AG04450 (cell line): ENCODE data around the gene DDX25. TPM values are rescaled to one million over a fixed set of nuclear protein-coding genes. Genes with fewer than 3 reads are reported as not detected.
"Not testable (repeated sequence)": the region's sequence is repeated elsewhere in the genome, so short reads cannot be mapped to it uniquely, and the experiment has no call there.

Source experiments
- CTCF ChIA-PET: fragments of 300-600, 350-600 bp; formaldehyde crosslinking; extraction: SDS; loops from one replicate; lab custom pipeline; 2022; ENCODE audit warnings: antibody characterized with exemption, inconsistent platforms; lab: Charles Lee
- POLR2A ChIA-PET: fragments of 350-600 bp; formaldehyde crosslinking; extraction: SDS; loops from one replicate; lab custom pipeline; 2021; ENCODE audit warnings: antibody characterized with exemption, inconsistent platforms; lab: Yijun Ruan, JAX
- DNase-seq: peaks from one replicate; pipeline ENCODE4 v3.0.0-alpha.2; 2011; ENCODE audit warnings: low read depth, low spot score
- H3K27ac ChIP-seq: one replicate; pipeline ENCODE4 v1.5.1; 2012; ENCODE audit warnings: low read depth, low read length, control low read depth
- H3K27me3 ChIP-seq: one replicate; pipeline ENCODE4 v1.6.0; 2012; ENCODE audit warnings: low read length; ENCODE audit not compliant: control insufficient read depth, insufficient read depth
- H3K4me3 ChIP-seq: 2 replicates; pipeline ENCODE4 v1.5.1; 2011; ENCODE audit warnings: mild to moderate bottlenecking, low read depth, low read length, control low read depth
- H3K9me3 ChIP-seq: 2 replicates; pipeline ENCODE4 v1.5.1; 2012; ENCODE audit warnings: low read length; ENCODE audit not compliant: control insufficient read depth, insufficient read depth
- CTCF ChIP-seq: IDR thresholded peaks from 2 replicates; pipeline ENCODE4 v1.5.1; 2011; ENCODE audit warnings: low read depth, low read length, control low read depth, inconsistent platforms
- polyA plus RNA-seq: library from polyadenylated mRNA; depleted of rRNA; stranded (reverse); fragments of >200 nt; gene quantifications from 2 replicates; pipeline ENCODE4 v1.2.3, GENCODE V29; 2011

Gene DDX25
- polyA plus RNA-seq, 1 experiment: not detected

GRCh38 chr11:125904678-125905077 is 370 bp downstream of the DDX25 start:
- Histone ChIP-seq H3K27me3 (peaks cover 22% of the 10 kb centered on the region), H3K4me3 (no peak overlapping the region), H3K9me3 (no peaks in the 10 kb centered on the region; the same call in 1 of the 2 replicates), H3K27ac (no peak overlapping the region)
- DNase-seq: no peak
- ChIA-PET CTCF (no interaction called here), POLR2A (no interaction called here)
- no peak for TF ChIP-seq CTCF

DNA sequence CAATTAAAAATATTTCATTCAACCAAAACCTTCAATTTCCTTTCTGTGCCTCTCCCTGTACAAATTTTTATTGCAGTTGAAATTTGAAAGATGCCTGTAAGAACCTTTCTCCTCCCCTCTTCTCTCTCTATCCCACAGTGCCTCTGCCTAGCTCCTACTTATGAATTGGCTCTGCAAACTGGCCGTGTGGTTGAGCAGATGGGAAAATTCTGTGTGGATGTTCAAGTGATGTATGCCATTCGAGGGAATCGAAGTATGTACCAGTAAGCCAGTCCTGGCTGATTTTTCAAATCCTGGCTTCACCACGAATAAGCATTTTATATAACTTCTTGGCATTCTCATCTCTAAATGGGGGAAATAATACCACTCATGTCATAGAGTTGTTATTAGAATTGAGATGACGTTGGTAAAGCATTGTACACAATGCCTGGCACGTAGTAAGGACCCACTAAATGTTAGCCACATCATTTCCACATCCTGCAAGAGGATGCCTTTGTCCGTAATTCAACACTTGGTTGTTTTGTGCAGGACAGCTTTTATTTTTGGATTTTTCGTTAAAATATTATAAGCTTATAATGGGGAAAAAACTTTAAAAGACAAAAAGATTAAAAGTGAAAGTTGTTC is 6.0 kb downstream of the DDX25 start:
- no peak for DNase-seq
- ChIA-PET POLR2A (no interaction called here), CTCF (interaction anchor here (1.0 to 2.1 kb wide), 2 partner anchors 12 to 283 kb away, joined by 3 to 13 read pairs; no protein-coding TSS in a partner anchor)
- peaks cover 13% of the 10 kb centered on the region for H3K27me3 ChIP-seq
- H3K9me3 ChIP-seq: no peaks in the 10 kb centered on the region
- H3K4me3 ChIP-seq: no peak overlapping the region
- H3K27ac ChIP-seq: no peak overlapping the region
- TF ChIP-seq CTCF: no peak

- POLR2A ChIA-PET, DNase-seq, H3K4me3 ChIP-seq, H3K9me3 ChIP-seq, H3K27ac ChIP-seq: not testable (repeated sequence)
- CTCF ChIA-PET: interaction anchor here (0.6 to 1.9 kb wide), 2 partner anchors 11 to 279 kb away, joined by 3 to 7 read pairs; partner anchors contain the start of gene PUS3
- H3K27me3 ChIP-seq: peaks cover 26% of the 10 kb centered on the region
Measured at GRCh38 chr11:125914601-125915000, 10.3 kb downstream of the DDX25 start.

DNA sequence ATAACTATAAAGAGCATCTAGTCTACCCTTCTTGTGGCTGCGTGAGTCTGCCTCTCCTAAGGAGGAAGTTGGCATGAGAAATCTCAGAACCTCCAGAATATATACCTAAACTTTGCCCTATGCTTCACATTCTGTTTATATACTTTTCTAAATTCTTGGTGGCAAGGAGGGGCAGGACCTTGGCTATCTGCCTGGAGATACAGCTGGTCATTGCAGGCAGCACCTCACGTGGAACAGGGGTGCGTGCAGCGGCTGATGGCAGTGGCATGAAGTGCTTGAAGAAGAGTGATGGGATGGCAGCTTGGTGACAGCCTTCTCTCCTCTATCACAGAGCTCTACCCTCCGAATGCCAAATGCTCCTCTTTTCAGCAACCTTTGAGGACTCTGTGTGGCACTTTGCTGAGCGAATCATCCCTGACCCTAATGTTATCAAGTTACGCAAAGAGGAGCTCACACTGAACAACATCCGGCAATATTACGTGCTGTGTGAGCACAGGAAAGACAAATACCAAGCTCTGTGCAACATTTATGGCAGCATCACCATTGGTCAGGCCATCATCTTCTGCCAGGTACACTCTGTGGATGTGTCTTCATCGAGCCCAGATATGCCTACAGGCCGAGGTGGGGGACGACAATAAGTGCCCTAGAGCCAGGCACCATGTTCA is 12.5 kb downstream of the DDX25 start:
- H3K27me3 ChIP-seq: peaks cover 35% of the 10 kb centered on the region
- no peak overlapping the region for H3K4me3 ChIP-seq
- no peaks in the 10 kb centered on the region for H3K9me3 ChIP-seq
- ChIA-PET CTCF (interaction anchor here (2.8 kb wide), 1 partner anchor 277 kb away, joined by 14 read pairs; no protein-coding TSS in a partner anchor), POLR2A (interaction anchor here (0.8 kb wide), 1 partner anchor 288 kb away, joined by 3 read pairs; no protein-coding TSS in a partner anchor)
- H3K27ac ChIP-seq: no peak overlapping the region
- no peak for DNase-seq
- no peak for TF ChIP-seq CTCF

GRCh38 chr11:125918140-125918840 is 14.0 kb downstream of the DDX25 start:
- Histone ChIP-seq H3K27me3 (peaks cover 33% of the 10 kb centered on the region), H3K4me3 (no peak overlapping the region), H3K27ac (no peak overlapping the region), H3K9me3 (no peaks in the 10 kb centered on the region)
- POLR2A ChIA-PET: no interaction called here
- TF ChIP-seq CTCF: no peak
- DNase-seq: no peak
- CTCF ChIA-PET: interaction anchor here (0.5 to 2.8 kb wide), 3 partner anchors 275 to 1611 kb away, joined by 3 to 14 read pairs (median 4); no protein-coding TSS in a partner anchor
